Esophagus muscularis mucosa (tissue), 4 donors: ENCODE data around the gene DCX. TPM values are rescaled to one million over a fixed set of nuclear protein-coding genes. Genes with fewer than 3 reads are reported as not detected.

Experiments
- DNase-seq: peaks from one replicate; pipeline ENCODE4 v3.0.0-alpha.2; 2017; ENCODE audit errors: extremely low spot score
- H3K27ac ChIP-seq, 4 donors: fragments of 200-600 bp; sonication (generic); replicated peaks in 1 of 4; 1 replicate in 3 of 4; 2 replicates in 1 of 4; pipeline ENCODE4 v1.5.1; 2016 to 2019; ENCODE audit warnings: mild to moderate bottlenecking in 1 of 4
- H3K27me3 ChIP-seq, 4 donors: fragments of 200-600 bp; sonication (generic); one replicate each; pipeline versions ENCODE4 v1.5.1 to v1.6.0; 2016 to 2019
- H3K36me3 ChIP-seq, 4 donors: fragments of 200-600 bp; sonication (generic); one replicate each; pipeline ENCODE4 v1.5.1; 2016 to 2019
- H3K4me1 ChIP-seq, 4 donors: fragments of 200-600 bp; sonication (generic); one replicate each; pipeline ENCODE4 v1.5.1; 2016 to 2019
- H3K4me3 ChIP-seq, 4 donors: fragments of 200-600 bp; sonication (generic); 1 replicate in 2 of 4; 2 replicates in 2 of 4; pipeline ENCODE4 v1.5.1; 2016 to 2019; ENCODE audit warnings: mild to moderate bottlenecking in 4 of 4, moderate library complexity in 1 of 4
- H3K9me3 ChIP-seq, 4 donors: fragments of 200-600 bp; sonication (generic); 1 replicate in 3 of 4; 2 replicates in 1 of 4; pipeline ENCODE4 v1.5.1; 2016 to 2019
- EP300 ChIP-seq: sonication (generic); formaldehyde crosslinking; IDR thresholded peaks from one replicate; pipeline ENCODE4 v1.6.1; 2017; ENCODE audit warnings: antibody characterized with exemption
- POLR2A ChIP-seq: fragments of 450-650 bp; IDR thresholded peaks from one replicate; pipeline ENCODE4 v1.6.1; 2017; ENCODE audit warnings: antibody characterized with exemption, moderate library complexity, mild to moderate bottlenecking, low read depth
- POLR2AphosphoS5 ChIP-seq, 2 donors: sonication (generic); formaldehyde crosslinking; IDR thresholded peaks; one replicate each; pipeline ENCODE4 v1.6.1; 2017; ENCODE audit warnings: antibody characterized with exemption in 2 of 2
- WGBS: methylation state at CpG from one replicate; pipeline ENCODE4 v1.1.5; 2018; 5-methylcytosine and 5-hydroxymethylcytosine counted together
- intact Hi-C: fragments of 100-400 bp; cut with DNase I; formaldehyde crosslinking; loops from one replicate; pipeline ENCODE4 v1.15.1; 2023
- total RNA-seq, 4 donors: library from RNA; depleted of rRNA; stranded (reverse); fragments of >200 nt; gene quantifications; one replicate each; pipeline versions ENCODE4 v1.1.0 to v1.2.1, GENCODE V29; 2016
- TF ChIP-seq, protein P1 (sequence below), 3 experiments: fragments of 200-600 bp in 2 of 3; fragments of 450-650 bp in 1 of 3; sonication (generic) in 2 of 3; IDR thresholded peaks; one replicate each; pipeline ENCODE4 v1.5.1; 2017 to 2019; ENCODE audit warnings: antibody characterized with exemption in 3 of 3, mild to moderate bottlenecking in 2 of 3, moderate library complexity in 1 of 3

DCX gene
- total RNA-seq, 4 donors from 2014 or later, result under 0.01 to 0.13 (median 0.11) TPM; not detected in 1

- intact Hi-C loops, result no loop called here
- no peaks in the 10 kb centered on the region for H3K36me3 ChIP-seq
- WGBS, result 67% methylated on average over 1 of the region's 1 CpG
- no peak overlapping the region for H3K4me3 ChIP-seq
- no peak overlapping the region for H3K27ac ChIP-seq
- H3K9me3 ChIP-seq, result no peaks in the 10 kb centered on the region
- H3K27me3 ChIP-seq, result no peaks in the 10 kb centered on the region
- no peak for DNase-seq
- no peaks in the 10 kb centered on the region for H3K4me1 ChIP-seq
- TF ChIP-seq POLR2AphosphoS5 (IDR thresholded peaks at IDR 0.05) (no peak), EP300 (no peak), POLR2A (no peak)
- TF ChIP-seq, protein P1, sequence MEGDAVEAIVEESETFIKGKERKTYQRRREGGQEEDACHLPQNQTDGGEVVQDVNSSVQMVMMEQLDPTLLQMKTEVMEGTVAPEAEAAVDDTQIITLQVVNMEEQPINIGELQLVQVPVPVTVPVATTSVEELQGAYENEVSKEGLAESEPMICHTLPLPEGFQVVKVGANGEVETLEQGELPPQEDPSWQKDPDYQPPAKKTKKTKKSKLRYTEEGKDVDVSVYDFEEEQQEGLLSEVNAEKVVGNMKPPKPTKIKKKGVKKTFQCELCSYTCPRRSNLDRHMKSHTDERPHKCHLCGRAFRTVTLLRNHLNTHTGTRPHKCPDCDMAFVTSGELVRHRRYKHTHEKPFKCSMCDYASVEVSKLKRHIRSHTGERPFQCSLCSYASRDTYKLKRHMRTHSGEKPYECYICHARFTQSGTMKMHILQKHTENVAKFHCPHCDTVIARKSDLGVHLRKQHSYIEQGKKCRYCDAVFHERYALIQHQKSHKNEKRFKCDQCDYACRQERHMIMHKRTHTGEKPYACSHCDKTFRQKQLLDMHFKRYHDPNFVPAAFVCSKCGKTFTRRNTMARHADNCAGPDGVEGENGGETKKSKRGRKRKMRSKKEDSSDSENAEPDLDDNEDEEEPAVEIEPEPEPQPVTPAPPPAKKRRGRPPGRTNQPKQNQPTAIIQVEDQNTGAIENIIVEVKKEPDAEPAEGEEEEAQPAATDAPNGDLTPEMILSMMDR (IDR thresholded peaks at IDR 0.05), result no peak
Measured at GRCh38 chrX:111336141-111336540, 75.9 kb downstream of the DCX start.

DNA sequence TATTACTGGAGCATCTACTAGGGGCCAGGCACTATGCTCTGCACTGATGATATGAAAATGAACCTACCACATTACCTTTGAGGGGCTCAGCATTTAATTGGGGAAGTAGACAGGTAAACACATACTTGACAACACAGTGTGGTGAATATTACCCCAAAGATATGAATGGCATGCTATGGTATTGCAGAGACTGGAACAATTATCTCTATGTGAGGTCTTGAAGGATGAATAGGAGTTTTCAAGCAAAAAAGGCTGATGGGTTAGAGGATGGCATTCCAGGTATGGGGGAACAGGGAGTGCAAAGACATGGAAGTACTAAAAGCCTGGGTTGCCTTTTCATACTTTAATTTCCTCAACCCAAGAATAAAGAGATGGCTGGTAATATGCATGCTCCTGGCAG lies 82.6 kb downstream of the DCX start:
- DNase-seq, result no peak
- no peaks in the 10 kb centered on the region for H3K36me3 ChIP-seq
- intact Hi-C loops, result no loop called here
- no peaks in the 10 kb centered on the region for H3K9me3 ChIP-seq
- H3K27ac ChIP-seq, result no peak overlapping the region
- TF ChIP-seq, protein P1 (IDR thresholded peaks at IDR 0.05), result no peak
- TF ChIP-seq POLR2AphosphoS5 (IDR thresholded peaks at IDR 0.05) (no peak), EP300 (no peak), POLR2A (no peak)
- no peaks in the 10 kb centered on the region for H3K4me1 ChIP-seq
- H3K4me3 ChIP-seq, result no peak overlapping the region
- no peaks in the 10 kb centered on the region for H3K27me3 ChIP-seq

- Histone ChIP-seq H3K4me3 (no peak overlapping the region), H3K4me1 (no peaks in the 10 kb centered on the region), H3K36me3 (no peaks in the 10 kb centered on the region), H3K27me3 (no peaks in the 10 kb centered on the region), H3K27ac (no peak overlapping the region), H3K9me3 (no peaks in the 10 kb centered on the region)
- intact Hi-C loops, result no loop called here
- TF ChIP-seq POLR2A (no peak), POLR2AphosphoS5 (IDR thresholded peaks at IDR 0.05) (no peak), EP300 (no peak)
- TF ChIP-seq, protein P1 (IDR thresholded peaks at IDR 0.05), result no peak
- DNase-seq, result no peak
Measured at GRCh38 chrX:111328858-111329257, 83.1 kb downstream of the DCX start.

DNA sequence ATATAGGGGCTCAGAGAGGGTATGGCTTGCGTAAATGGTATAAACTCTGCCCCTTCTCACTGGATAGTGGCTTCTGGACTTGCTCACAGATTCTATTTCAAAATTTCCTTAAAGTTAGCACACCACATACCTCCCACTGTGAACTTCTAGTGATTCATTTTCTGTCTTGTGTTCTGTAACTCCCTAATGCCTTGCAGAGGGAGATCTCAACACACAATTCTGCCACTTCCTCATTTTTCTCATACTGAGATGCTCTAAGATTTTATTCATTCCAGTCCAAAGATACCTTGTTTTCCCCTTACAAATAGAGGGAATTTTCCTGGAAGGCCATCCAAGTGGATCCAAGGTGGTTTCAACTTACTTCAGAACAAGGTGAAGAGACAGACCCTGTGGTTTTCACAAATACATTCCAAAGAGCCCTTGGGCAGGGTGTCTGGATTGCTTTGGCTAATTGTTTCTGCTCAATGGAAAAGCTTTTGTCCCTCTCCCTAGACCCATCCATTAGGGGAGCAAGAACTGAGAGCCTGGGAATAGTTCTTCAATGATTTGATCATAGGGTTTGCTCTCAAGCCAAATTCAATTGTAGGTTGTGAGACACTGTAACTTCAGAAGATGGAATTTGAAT lies 89.6 kb downstream of the DCX start:
- no peak for DNase-seq
- no peaks in the 10 kb centered on the region for H3K4me1 ChIP-seq
- TF ChIP-seq EP300 (no peak), POLR2A (no peak), POLR2AphosphoS5 (IDR thresholded peaks at IDR 0.05) (no peak)
- TF ChIP-seq, protein P1 (IDR thresholded peaks at IDR 0.05), result no peak
- H3K36me3 ChIP-seq, result no peaks in the 10 kb centered on the region
- H3K27me3 ChIP-seq, result no peaks in the 10 kb centered on the region
- H3K27ac ChIP-seq, result no peak overlapping the region
- H3K9me3 ChIP-seq, result no peaks in the 10 kb centered on the region
- 69% methylated on average over 1 of the region's 1 CpG for WGBS
- no peak overlapping the region for H3K4me3 ChIP-seq
- intact Hi-C loops, result no loop called here

DNA sequence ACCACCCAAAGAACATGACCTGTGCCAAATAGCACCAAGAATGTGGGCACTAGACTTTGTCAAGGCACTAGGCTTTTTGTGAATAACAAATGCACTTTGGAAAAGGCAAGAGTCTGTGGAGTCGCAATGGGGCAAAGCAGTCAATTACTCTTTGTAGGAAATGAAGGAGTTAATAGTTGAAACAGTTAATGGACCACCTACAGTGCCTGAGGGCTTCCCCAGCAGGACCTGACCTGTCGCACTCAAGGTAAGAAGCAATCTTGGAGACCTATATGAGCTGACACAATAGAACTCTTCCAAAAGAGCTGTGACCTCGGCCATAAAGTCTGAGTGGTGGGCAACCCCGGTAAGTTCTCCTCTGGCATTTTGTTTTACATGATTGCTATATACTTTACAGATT lies 92.5 kb downstream of the DCX start:
- Histone ChIP-seq H3K9me3 (no peaks in the 10 kb centered on the region), H3K4me3 (no peak overlapping the region), H3K36me3 (no peaks in the 10 kb centered on the region), H3K27ac (no peak overlapping the region), H3K27me3 (no peaks in the 10 kb centered on the region), H3K4me1 (no peaks in the 10 kb centered on the region)
- no peak for DNase-seq
- intact Hi-C loops, result no loop called here
- TF ChIP-seq POLR2AphosphoS5 (IDR thresholded peaks at IDR 0.05) (no peak), EP300 (no peak)
- WGBS, result 52% methylated on average over 4 of the region's 4 CpGs
